Lower leg skin (tissue), 3 donors: ENCODE results near the gene POLR3G.

ENCODE experiments used
- CTCF ChIP-seq, 3 donors: fragments of 450-650 bp; IDR thresholded peaks; one replicate each; pipeline ENCODE4 v1.5.1; 2016; ENCODE audit warnings: antibody characterized with exemption in 3 of 3, mild to moderate bottlenecking in 3 of 3, moderate library complexity in 2 of 3
- POLR2A ChIP-seq, 2 donors: fragments of 450-650 bp; IDR thresholded peaks; one replicate each; pipeline ENCODE4 v1.6.1; 2016 to 2017; ENCODE audit warnings: antibody characterized with exemption in 2 of 2, mild to moderate bottlenecking in 1 of 2, moderate library complexity in 1 of 2

GRCh38 chr5:90557391-90557790, 82.7 kb downstream of the POLR3G start:
- TF ChIP-seq CTCF (IDR thresholded peaks at IDR 0.05) (no peak), POLR2A (IDR thresholded peaks at IDR 0.05) (no peak)
